BJ (cell line): ENCODE measurements around the gene TCF20. TPM values are rescaled to one million over a fixed set of nuclear protein-coding genes. Genes with fewer than 3 reads are reported as not detected.

ENCODE experiments used
- CTCF ChIA-PET: fragments of 350-600 bp; formaldehyde crosslinking; extraction: SDS; loops from one replicate; lab custom pipeline; 2021; ENCODE audit warnings: antibody characterized with exemption, inconsistent platforms; lab: Yijun Ruan, JAX
- POLR2A ChIA-PET: fragments of 300-600 bp; sonication (Branson Sonifier 250); formaldehyde crosslinking; extraction: SDS; loops from one replicate; lab custom pipeline; 2021; ENCODE audit warnings: antibody characterized with exemption; lab: Charles Lee
- DNase-seq: peaks from one replicate; pipeline ENCODE4 v3.0.0-alpha.2; 2011; ENCODE audit warnings: low read depth
- H3K27me3 ChIP-seq: 2 replicates; pipeline ENCODE4 v1.6.0; 2011; ENCODE audit warnings: low read length; ENCODE audit not compliant: control insufficient read depth, insufficient read depth
- H3K36me3 ChIP-seq: 2 replicates; pipeline ENCODE4 v1.5.1; 2011; ENCODE audit warnings: low read length; ENCODE audit not compliant: control insufficient read depth, insufficient read depth
- H3K4me3 ChIP-seq: 2 replicates; pipeline ENCODE4 v1.5.1; 2011; ENCODE audit warnings: low read depth, mild to moderate bottlenecking, control low read depth, low read length
- CTCF ChIP-seq: IDR thresholded peaks from 2 replicates; pipeline ENCODE4 v1.5.1; 2011; ENCODE audit warnings: low read depth, mild to moderate bottlenecking, control low read depth, inconsistent platforms, low read length, moderate library complexity; ENCODE audit not compliant: insufficient read depth
- polyA plus RNA-seq: library from polyadenylated mRNA; depleted of rRNA; stranded (reverse); fragments of >200 nt; gene quantifications from 2 replicates; pipeline ENCODE4 v1.2.3, GENCODE V29; 2011

Gene TCF20
- polyA plus RNA-seq, 1 experiment: 19.9 TPM

GRCh38 chr22:42304324-42304790 is 33.9 kb upstream of the TCF20 start:
- no peaks in the 10 kb centered on the region for H3K36me3 ChIP-seq
- no peaks in the 10 kb centered on the region for H3K27me3 ChIP-seq
- TF ChIP-seq CTCF: no peak
- DNase-seq: no peak
- no peak overlapping the region for H3K4me3 ChIP-seq
- ChIA-PET CTCF (no interaction called here), POLR2A (no interaction called here)

DNA sequence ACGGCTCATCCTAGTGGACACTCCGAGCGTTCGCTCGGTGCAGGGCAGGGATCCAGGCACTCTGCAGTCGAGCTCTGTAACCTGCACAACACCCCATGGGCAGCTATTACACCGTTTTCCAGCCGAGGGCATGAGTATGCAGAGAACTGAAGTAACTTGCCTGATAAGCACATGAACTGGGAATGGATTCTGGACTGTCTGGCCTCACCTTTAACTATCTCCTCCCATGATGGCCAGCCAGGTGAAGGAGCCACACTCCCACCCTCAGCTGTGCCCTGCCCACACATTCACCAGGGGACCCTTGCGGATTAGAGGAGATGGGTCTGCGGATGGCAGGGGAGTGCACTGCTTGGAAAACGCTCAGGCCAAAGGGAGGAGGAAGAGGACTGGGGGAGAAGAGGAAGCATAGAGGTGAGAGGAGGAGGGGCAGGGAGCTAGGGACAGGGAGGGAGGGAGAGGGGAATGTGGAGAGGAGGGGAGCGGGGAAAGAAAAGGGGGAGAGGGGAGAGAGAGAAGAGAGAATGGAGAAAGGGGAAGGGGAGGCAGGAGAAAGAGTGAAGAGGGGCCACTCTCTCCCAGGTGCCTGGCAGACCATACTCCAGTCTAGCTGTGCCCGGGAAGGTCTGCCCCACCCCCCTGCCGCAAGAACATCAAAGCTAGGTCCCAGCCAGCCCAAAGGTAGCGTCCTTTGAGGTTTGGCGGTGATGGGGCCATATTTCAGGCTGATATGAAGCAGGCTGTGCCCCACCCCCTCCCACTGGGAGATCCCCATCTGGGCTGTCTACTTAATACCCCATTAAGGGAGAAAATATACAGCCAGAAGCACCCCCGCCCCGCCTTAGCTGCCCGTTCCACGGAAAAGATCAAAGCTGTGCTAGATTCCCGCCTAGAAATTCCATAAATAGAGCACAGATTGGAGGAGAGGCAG is 33.2 kb upstream of the TCF20 start:
- DNase-seq: no peak
- H3K36me3 ChIP-seq: no peaks in the 10 kb centered on the region
- CTCF ChIA-PET: no interaction called here
- H3K4me3 ChIP-seq: no peak overlapping the region
- H3K27me3 ChIP-seq: no peaks in the 10 kb centered on the region
- POLR2A ChIA-PET: no interaction called here
- no peak for TF ChIP-seq CTCF

- no peak for DNase-seq
- ChIA-PET CTCF (interaction anchor here (1.6 kb wide), 1 partner anchor 11 kb away, joined by 3 read pairs; no protein-coding TSS in a partner anchor), POLR2A (no interaction called here)
- no peak for TF ChIP-seq CTCF
- no peak overlapping the region for H3K4me3 ChIP-seq
- H3K27me3 ChIP-seq: no peaks in the 10 kb centered on the region
- H3K36me3 ChIP-seq: no peaks in the 10 kb centered on the region
These were observed 31.3 kb upstream of the TCF20 start for GRCh38 chr22:42301742-42302102.

DNA sequence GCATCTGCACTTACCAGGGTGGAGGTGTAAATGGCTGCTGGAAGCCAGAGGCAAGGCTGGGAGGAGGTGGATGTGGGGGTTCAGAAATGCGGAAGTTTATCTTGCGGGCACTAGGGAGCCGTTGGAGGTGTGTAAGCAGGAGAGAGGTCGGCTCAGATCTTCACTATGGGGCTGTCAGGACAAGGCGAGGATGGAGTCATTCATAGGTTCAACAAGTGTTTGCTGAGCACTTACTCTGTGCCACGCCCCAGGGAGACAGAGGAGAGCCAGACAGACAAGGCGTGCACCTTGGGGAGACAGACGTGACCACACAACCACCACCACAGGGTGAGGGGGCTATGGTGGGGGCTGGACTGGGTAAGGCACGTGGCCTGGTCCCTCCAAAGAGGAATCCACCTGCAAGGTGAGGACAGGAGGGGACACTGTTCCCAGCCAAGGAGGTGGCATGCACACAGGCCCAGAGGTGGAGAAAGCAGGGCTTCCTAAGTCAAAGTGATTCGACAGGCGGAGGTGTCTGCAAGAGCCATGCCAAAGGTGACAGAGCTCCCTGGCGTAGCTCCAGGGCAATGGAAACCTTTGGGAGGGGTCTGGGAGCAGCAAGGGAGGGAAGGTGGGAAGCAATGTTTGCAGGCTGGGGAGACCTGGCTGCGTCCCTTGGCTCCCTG is 30.8 kb upstream of the TCF20 start:
- no peak overlapping the region for H3K4me3 ChIP-seq
- no peak for DNase-seq
- ChIA-PET CTCF (interaction anchor here (0.7 to 1.6 kb wide), 2 partner anchors 8 to 11 kb away, joined by 3 read pairs; no protein-coding TSS in a partner anchor), POLR2A (no interaction called here)
- no peaks in the 10 kb centered on the region for H3K36me3 ChIP-seq
- TF ChIP-seq CTCF: no peak
- H3K27me3 ChIP-seq: no peaks in the 10 kb centered on the region

DNA sequence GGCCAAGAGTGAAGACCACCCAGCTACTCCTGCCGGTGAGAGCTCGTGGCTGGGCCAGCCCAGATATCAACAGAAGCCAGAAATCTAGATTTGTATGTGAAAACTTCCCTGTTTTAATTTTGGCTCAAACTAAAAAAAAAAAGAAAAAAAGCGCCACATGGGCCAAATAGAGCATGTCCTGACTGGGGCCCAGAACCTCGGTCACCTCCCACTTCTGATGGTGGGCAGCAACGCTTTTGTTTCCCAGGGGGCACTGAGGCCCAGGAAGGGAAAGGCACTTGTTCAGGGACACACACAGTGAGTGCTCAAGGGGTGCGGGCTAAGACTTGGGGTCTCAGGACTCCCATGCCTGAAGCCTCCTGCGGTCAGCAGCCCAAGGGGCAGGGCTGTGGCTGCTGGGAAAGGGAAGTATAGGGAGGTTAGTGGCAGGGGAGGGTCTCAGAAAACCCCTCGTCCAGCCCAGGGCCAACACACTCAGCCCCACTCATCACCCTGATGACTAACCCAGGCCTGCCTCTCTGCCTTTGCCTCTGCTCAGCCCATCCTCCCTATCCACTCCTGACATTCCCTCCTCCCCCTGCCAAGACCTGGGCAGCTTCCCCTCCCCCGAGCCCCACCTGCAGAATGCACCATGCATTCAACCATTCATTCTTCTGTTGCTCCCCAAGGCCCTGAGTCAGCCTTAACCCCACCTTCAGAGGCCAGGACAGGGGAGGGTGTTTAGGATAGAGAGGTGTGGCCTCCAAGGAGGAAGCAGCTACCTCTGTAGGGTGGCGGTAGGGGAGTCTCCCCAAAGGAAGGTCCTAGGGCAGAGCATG is 30.0 kb upstream of the TCF20 start:
- ChIA-PET CTCF (interaction anchor here (0.7 kb wide), 1 partner anchor 9 kb away, joined by 3 read pairs; no protein-coding TSS in a partner anchor), POLR2A (no interaction called here)
- TF ChIP-seq CTCF: no peak
- H3K4me3 ChIP-seq: no peak overlapping the region
- H3K36me3 ChIP-seq: no peaks in the 10 kb centered on the region
- H3K27me3 ChIP-seq: no peaks in the 10 kb centered on the region
- no peak for DNase-seq
